ENCODE data around the gene ATP5F1C. TPM values are rescaled to one million over a fixed set of nuclear protein-coding genes. Genes with fewer than 3 reads are reported as not detected.

The ATP5F1C gene
- total and polyA plus RNA-seq, 2 experiments from 2014 or later, result 332 to 537 TPM

GRCh38 chr10:7797582-7797981 lies 9.6 kb downstream of the ATP5F1C start (continued):
- no peak for TF ChIP-seq CREB1 (CRISPR knock-in tag; IDR thresholded peaks at IDR 0.05; ENCODE audit: low read depth)
- TF ChIP-seq STAT1 (IDR thresholded peaks at IDR 0.05; ENCODE audit: unreplicated experiment), result no peak

- Histone ChIP-seq H3K9me2 (ENCODE audit: insufficient read depth) (no peaks in the 10 kb centered on the region), H3K4me2 (no peak overlapping the region), H3F3A (replicated peaks; ENCODE audit: low read depth) (no peaks in the 10 kb centered on the region), H3K27me3 (ENCODE audit: insufficient read depth) (no peaks in the 10 kb centered on the region), H3K27ac (ENCODE audit: low read depth) (no peak overlapping the region), H3K4me3 (no peak overlapping the region), H3K4me1 (ENCODE audit: insufficient read depth) (no peaks in the 10 kb centered on the region), H3K79me2 (replicated peaks; ENCODE audit: insufficient read depth) (0 out of 2 replicates have a peak, but pooled peaks cover under 1% of the 10 kb centered on the region), H2AFZ (no peak overlapping the region), H3K36me3 (ENCODE audit: insufficient read depth) (peaks cover 77% of the 10 kb centered on the region), H4K20me1 (replicated peaks; ENCODE audit: insufficient read depth) (peaks cover 18% of the 10 kb centered on the region)
- no peaks in the 10 kb centered on the region for H3K9me3 Mint-ChIP-seq
- ATAC-seq, result no peak
- H3K36me3 Mint-ChIP-seq (ENCODE audit: low read depth), result peaks cover 79% of the 10 kb centered on the region
- H3K4me1 Mint-ChIP-seq, result no peaks in the 10 kb centered on the region
- no peak for DNase-seq (ENCODE audit: low spot score)
- no peak for TF ChIP-seq EZH2 (IDR thresholded peaks at IDR 0.05; ENCODE audit: low read depth, unreplicated experiment)
- TF ChIP-seq NANOG (IDR thresholded peaks at IDR 0.05; ENCODE audit: borderline replicate concordance), result no peak
- no peak for TF ChIP-seq ZNF114 (CRISPR knock-in tag; IDR thresholded peaks at IDR 0.05)
- TF ChIP-seq ZNF331 (CRISPR knock-in tag; IDR thresholded peaks at IDR 0.05; ENCODE audit: low read depth), result no peak
- TF ChIP-seq POLR2AphosphoS5 (IDR thresholded peaks at IDR 0.05; ENCODE audit: low read depth), result no peak
- no peaks in the 10 kb centered on the region for H3K27me3 Mint-ChIP-seq (ENCODE audit: insufficient read depth, low read depth, poor library complexity)
- no peak overlapping the region for H3K27ac Mint-ChIP-seq
- H3K4me3 Mint-ChIP-seq, result no peak overlapping the region
Observed at GRCh38 chr10:7802606-7803005, 14.6 kb downstream of the ATP5F1C start.

- peaks cover 2% of the 10 kb centered on the region for H3K27me3 Mint-ChIP-seq (ENCODE audit: insufficient read depth, low read depth, poor library complexity)
- H3K36me3 ChIP-seq (ENCODE audit: insufficient read depth), result peaks cover 63% of the 10 kb centered on the region
- TF ChIP-seq JUNB (IDR thresholded peaks at IDR 0.05; ENCODE audit: unreplicated experiment), result no peak
- no peak for TF ChIP-seq CREB1 (CRISPR knock-in tag; IDR thresholded peaks at IDR 0.05; ENCODE audit: low read depth)
- no peak for TF ChIP-seq REST (IDR thresholded peaks at IDR 0.05; ENCODE audit: unreplicated experiment)
- TF ChIP-seq ZNF331 (CRISPR knock-in tag; IDR thresholded peaks at IDR 0.05; ENCODE audit: low read depth), result no peak
- TF ChIP-seq, protein P1, sequence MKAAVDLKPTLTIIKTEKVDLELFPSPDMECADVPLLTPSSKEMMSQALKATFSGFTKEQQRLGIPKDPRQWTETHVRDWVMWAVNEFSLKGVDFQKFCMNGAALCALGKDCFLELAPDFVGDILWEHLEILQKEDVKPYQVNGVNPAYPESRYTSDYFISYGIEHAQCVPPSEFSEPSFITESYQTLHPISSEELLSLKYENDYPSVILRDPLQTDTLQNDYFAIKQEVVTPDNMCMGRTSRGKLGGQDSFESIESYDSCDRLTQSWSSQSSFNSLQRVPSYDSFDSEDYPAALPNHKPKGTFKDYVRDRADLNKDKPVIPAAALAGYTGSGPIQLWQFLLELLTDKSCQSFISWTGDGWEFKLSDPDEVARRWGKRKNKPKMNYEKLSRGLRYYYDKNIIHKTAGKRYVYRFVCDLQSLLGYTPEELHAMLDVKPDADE (IDR thresholded peaks at IDR 0.05), result no peak
- TF ChIP-seq, protein P2, sequence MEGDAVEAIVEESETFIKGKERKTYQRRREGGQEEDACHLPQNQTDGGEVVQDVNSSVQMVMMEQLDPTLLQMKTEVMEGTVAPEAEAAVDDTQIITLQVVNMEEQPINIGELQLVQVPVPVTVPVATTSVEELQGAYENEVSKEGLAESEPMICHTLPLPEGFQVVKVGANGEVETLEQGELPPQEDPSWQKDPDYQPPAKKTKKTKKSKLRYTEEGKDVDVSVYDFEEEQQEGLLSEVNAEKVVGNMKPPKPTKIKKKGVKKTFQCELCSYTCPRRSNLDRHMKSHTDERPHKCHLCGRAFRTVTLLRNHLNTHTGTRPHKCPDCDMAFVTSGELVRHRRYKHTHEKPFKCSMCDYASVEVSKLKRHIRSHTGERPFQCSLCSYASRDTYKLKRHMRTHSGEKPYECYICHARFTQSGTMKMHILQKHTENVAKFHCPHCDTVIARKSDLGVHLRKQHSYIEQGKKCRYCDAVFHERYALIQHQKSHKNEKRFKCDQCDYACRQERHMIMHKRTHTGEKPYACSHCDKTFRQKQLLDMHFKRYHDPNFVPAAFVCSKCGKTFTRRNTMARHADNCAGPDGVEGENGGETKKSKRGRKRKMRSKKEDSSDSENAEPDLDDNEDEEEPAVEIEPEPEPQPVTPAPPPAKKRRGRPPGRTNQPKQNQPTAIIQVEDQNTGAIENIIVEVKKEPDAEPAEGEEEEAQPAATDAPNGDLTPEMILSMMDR (conservative IDR thresholded peaks at IDR 0.05; ENCODE audit: low read depth in 2 of 2), result no peak
- TF ChIP-seq ZNF114 (CRISPR knock-in tag; IDR thresholded peaks at IDR 0.05), result no peak
- TF ChIP-seq POLR2AphosphoS5 (IDR thresholded peaks at IDR 0.05; ENCODE audit: low read depth), result no peak
Observed at GRCh38 chr10:7804216-7804615, 16.2 kb downstream of the ATP5F1C start.

More at GRCh38 chr10:7804216-7804615, 16.2 kb downstream of the ATP5F1C start:
- ATAC-seq, result no peak
- Mint-ChIP-seq H3K36me3 (ENCODE audit: low read depth) (peaks cover 70% of the 10 kb centered on the region), H3K4me1 (no peaks in the 10 kb centered on the region), H3K4me3 (no peak overlapping the region), H3K9me3 (no peaks in the 10 kb centered on the region), H3K27ac (no peak overlapping the region)
- H3K79me2 ChIP-seq (replicated peaks; ENCODE audit: insufficient read depth), result no peaks in the 10 kb centered on the region
- no peak overlapping the region for H3K4me2 ChIP-seq
- no peaks in the 10 kb centered on the region for H3K4me1 ChIP-seq (ENCODE audit: insufficient read depth)
- peaks cover 16% of the 10 kb centered on the region for H4K20me1 ChIP-seq (replicated peaks; ENCODE audit: insufficient read depth)
- no peak overlapping the region for H3K4me3 ChIP-seq
- DNase-seq (ENCODE audit: low spot score), result no peak
- H3K9me2 ChIP-seq (ENCODE audit: insufficient read depth), result no peaks in the 10 kb centered on the region
- H2AFZ ChIP-seq, result no peak overlapping the region
- no peaks in the 10 kb centered on the region for H3K27me3 ChIP-seq (ENCODE audit: insufficient read depth)
- no peaks in the 10 kb centered on the region for H3F3A ChIP-seq (replicated peaks; ENCODE audit: low read depth)
- no peak overlapping the region for H3K27ac ChIP-seq (ENCODE audit: low read depth)

Measured in GM23338 (cell line).